Mesodermal cell (in vitro differentiated cells): ENCODE data around the gene CLPSL2. TPM values are rescaled to one million over a fixed set of nuclear protein-coding genes. Genes with fewer than 3 reads are reported as not detected.

Source experiments
- H3K27ac ChIP-seq: 2 replicates; pipeline ENCODE4 v1.7.0; 2013; ENCODE audit warnings: mild to moderate bottlenecking, low read depth, low read length, moderate library complexity; ENCODE audit not compliant: severe bottlenecking
- H3K36me3 ChIP-seq: 2 replicates; pipeline ENCODE4 v1.7.1; 2013; ENCODE audit warnings: mild to moderate bottlenecking, low read length, moderate library complexity; ENCODE audit not compliant: control insufficient read depth, insufficient read depth
- H3K4me1 ChIP-seq: one replicate; pipeline ENCODE4 v1.7.1; 2013; ENCODE audit warnings: mild to moderate bottlenecking, low read length; ENCODE audit not compliant: insufficient read depth, control insufficient read depth, poor library complexity, severe bottlenecking
- H3K4me3 ChIP-seq: 2 replicates; pipeline ENCODE4 v1.7.0; 2013; ENCODE audit warnings: low read length, control low read depth, mild to moderate bottlenecking; ENCODE audit not compliant: insufficient read depth, poor library complexity, severe bottlenecking; ENCODE audit errors: extremely low read depth
- H3K9me3 ChIP-seq: 2 replicates; pipeline ENCODE4 v1.7.1; 2013; ENCODE audit warnings: mild to moderate bottlenecking, low read length, moderate library complexity; ENCODE audit not compliant: control insufficient read depth
- WGBS, 2 experiments: methylation state at CpG; one replicate each; pipeline ENCODE4 v1.1.5; 2013; ENCODE audit warnings: missing lambda C conversion rate in 2 of 2; ENCODE audit not compliant: insufficient coverage in 2 of 2; 5-methylcytosine and 5-hydroxymethylcytosine counted together
- polyA plus RNA-seq, 2 experiments: library from polyadenylated mRNA; stranded (reverse); fragments of 50-300 nt; gene quantifications; one replicate each; pipeline ENCODE4 v1.2.3, GENCODE V29; 2013

Gene CLPSL2
- polyA plus RNA-seq (2013, experiment 1 of 2) = 1.0 TPM
- not detected for polyA plus RNA-seq (2013, experiment 2 of 2)

GRCh38 chr6:35776364-35777215, at the start of gene CLPSL2:
Gene CLPSL2, plus strand, starts transcription at chr6:35776598. Its CDS starts 21 bp downstream, at chr6:35776619.
- H3K36me3 ChIP-seq = no peaks in the 10 kb centered on the region
- no peaks in the 10 kb centered on the region for H3K9me3 ChIP-seq
- peak within 1 kb of the TSS; percentile 46 for H3K4me3 ChIP-seq
- 1 to 3% methylated on average over 37 to 40 of the region's 56 CpGs for WGBS, 2 experiments
- H3K4me1 ChIP-seq = no peaks in the 10 kb centered on the region
- no peak within 1 kb of the TSS for H3K27ac ChIP-seq

DNA sequence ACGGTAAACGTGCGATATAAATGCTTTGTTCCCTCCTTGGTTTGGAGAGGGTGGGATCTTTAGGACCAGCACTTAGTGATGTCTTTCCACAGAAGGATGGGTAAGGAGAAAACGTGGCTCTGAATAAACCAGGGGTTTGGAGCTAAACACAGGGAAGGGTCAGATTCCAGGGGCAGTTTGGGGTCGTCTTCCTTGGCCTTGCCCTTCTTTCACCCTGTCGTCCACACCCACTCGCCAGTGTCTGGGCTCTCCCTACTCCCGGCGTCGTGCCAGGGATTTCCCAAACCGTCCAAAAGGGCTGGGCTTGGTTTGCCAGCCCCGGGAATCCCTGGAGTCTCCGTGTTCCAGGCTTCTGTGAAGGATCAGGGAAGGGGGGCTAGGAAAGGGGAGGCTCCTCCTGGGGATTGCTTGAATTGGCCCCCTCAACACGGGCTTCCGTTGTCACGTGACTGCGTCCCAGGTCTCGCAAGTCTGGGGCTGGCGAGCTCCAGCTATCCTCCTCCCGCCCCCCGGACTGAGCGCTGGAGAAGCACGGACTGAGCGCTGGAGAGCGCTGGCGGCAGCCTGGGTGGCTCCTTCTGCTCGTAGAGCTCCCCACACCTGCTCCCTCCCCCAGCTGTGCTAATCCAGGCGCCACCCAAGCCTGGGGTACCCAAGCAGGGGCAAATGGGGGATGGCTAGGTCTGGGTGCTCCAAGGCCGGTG, 49.0 kb upstream of the CLPSL2 start:
- no peaks in the 10 kb centered on the region for H3K9me3 ChIP-seq
- peak overlapping the region; percentile 57 for H3K4me3 ChIP-seq
- H3K27ac ChIP-seq = peak overlapping the region; percentile 64
- peaks cover 31% of the 10 kb centered on the region for H3K4me1 ChIP-seq
- no peaks in the 10 kb centered on the region for H3K36me3 ChIP-seq
- 3 to 9% methylated on average over 16 to 21 of the region's 29 CpGs for WGBS, 2 experiments

GRCh38 chr6:35727935-35728682, 48.3 kb upstream of the CLPSL2 start:
- no peaks in the 10 kb centered on the region for H3K36me3 ChIP-seq
- WGBS, 2 experiments = 0 to 2% methylated on average over 39 to 54 of the region's 57 CpGs
- peak overlapping the region; percentile 57 for H3K4me3 ChIP-seq
- peaks cover 31% of the 10 kb centered on the region for H3K4me1 ChIP-seq
- no peaks in the 10 kb centered on the region for H3K9me3 ChIP-seq
- peak overlapping the region; percentile 64 for H3K27ac ChIP-seq

- H3K4me1 ChIP-seq = peaks cover 31% of the 10 kb centered on the region
- 63 to 66% methylated on average over 9 of the region's 12 CpGs for WGBS, 2 experiments
- H3K36me3 ChIP-seq = no peaks in the 10 kb centered on the region
- no peaks in the 10 kb centered on the region for H3K9me3 ChIP-seq
- H3K27ac ChIP-seq = no peak overlapping the region
- H3K4me3 ChIP-seq = no peak overlapping the region
Measured at GRCh38 chr6:35728683-35729678, 47.4 kb upstream of the CLPSL2 start.

GRCh38 chr6:35729722-35730121, 46.7 kb upstream of the CLPSL2 start:
- 43 to 50% methylated on average over 2 of the region's 2 CpGs for WGBS, 2 experiments
- H3K36me3 ChIP-seq = no peaks in the 10 kb centered on the region
- H3K4me3 ChIP-seq = no peak overlapping the region
- H3K9me3 ChIP-seq = no peaks in the 10 kb centered on the region
- H3K27ac ChIP-seq = no peak overlapping the region
- peaks cover 31% of the 10 kb centered on the region for H3K4me1 ChIP-seq

- Histone ChIP-seq H3K4me3 (peak overlapping the region; percentile 59), H3K27ac (peak overlapping the region; percentile 62), H3K9me3 (no peaks in the 10 kb centered on the region), H3K4me1 (peaks cover 21% of the 10 kb centered on the region), H3K36me3 (no peaks in the 10 kb centered on the region)
- WGBS, 2 experiments = 5 to 10% methylated on average over 9 to 11 of the region's 15 CpGs
Measured at GRCh38 chr6:35730745-35731413, 45.5 kb upstream of the CLPSL2 start.

DNA sequence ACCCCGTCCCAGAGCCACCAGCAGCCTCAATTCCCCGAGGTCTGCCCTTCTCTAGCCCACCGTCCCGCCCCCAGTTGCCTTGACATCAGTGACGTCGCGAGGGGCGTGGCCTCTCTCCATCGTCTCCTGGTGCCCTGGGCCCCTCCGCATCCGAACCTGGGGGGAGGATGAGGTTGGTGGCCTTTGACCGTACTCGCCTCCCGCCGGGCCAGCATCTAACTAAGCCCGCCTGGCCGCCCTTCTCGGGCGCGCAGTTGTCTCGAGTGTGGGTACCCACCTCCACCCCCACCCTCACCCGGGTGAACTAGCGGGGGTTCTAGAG, 45.0 kb upstream of the CLPSL2 start:
- peak overlapping the region; percentile 59 for H3K4me3 ChIP-seq
- WGBS, 2 experiments = 0% methylated on average over 2 to 7 of the region's 23 CpGs
- H3K27ac ChIP-seq = peak overlapping the region; percentile 93
- H3K36me3 ChIP-seq = no peaks in the 10 kb centered on the region
- peaks cover 16% of the 10 kb centered on the region for H3K4me1 ChIP-seq
- H3K9me3 ChIP-seq = no peaks in the 10 kb centered on the region

GRCh38 chr6:35731736-35732532, 44.5 kb upstream of the CLPSL2 start:
- Histone ChIP-seq H3K4me1 (peaks cover 10% of the 10 kb centered on the region), H3K36me3 (no peaks in the 10 kb centered on the region), H3K27ac (peak overlapping the region; percentile 93), H3K9me3 (no peaks in the 10 kb centered on the region), H3K4me3 (peak overlapping the region; percentile 59)
- WGBS, 2 experiments = 0% methylated on average over 29 to 33 of the region's 61 CpGs

- H3K27ac ChIP-seq = no peak overlapping the region
- peaks cover 3% of the 10 kb centered on the region for H3K4me1 ChIP-seq
- H3K36me3 ChIP-seq = no peaks in the 10 kb centered on the region
- no peaks in the 10 kb centered on the region for H3K9me3 ChIP-seq
- WGBS, 2 experiments = 91 to 92% methylated on average over 4 to 7 of the region's 8 CpGs
- no peak overlapping the region for H3K4me3 ChIP-seq
Measured at GRCh38 chr6:35733633-35734032, 42.8 kb upstream of the CLPSL2 start.
